Hepatic stellate cell (primary cell): ENCODE measurements around the gene CERS4.
A peak's percentile ranks its signal among the peaks of the same experiment; 100 is the strongest.
"Not testable (repeated sequence)": the region's sequence is repeated elsewhere in the genome, so short reads cannot be mapped to it uniquely, and the experiment has no call there.

Experiments used
- DNase-seq: peaks from one replicate; pipeline ENCODE4 v3.0.0; 2011; ENCODE audit warnings: low spot score

Gene CERS4

DNA sequence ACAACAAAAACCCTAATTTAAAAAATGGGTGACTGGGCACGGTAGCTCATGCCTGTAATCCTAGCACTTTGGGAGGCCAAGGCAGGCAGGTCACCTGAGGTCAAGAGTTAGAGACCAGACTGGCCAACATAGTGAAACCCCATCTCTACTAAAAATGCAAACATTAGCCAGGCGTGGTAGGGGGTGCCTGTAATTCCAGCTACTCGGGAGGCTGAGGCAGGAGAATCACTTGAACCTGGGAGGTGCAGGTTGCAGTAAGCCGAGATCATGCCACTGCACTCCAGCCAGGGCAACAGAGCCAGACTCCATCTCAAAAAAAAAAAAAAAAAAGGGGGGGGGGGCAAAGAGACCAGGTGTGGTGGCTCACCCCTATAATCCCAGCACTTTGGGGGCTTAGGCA is 55.1 kb downstream of the CERS4 start:
- DNase-seq, result not testable (repeated sequence)

DNA sequence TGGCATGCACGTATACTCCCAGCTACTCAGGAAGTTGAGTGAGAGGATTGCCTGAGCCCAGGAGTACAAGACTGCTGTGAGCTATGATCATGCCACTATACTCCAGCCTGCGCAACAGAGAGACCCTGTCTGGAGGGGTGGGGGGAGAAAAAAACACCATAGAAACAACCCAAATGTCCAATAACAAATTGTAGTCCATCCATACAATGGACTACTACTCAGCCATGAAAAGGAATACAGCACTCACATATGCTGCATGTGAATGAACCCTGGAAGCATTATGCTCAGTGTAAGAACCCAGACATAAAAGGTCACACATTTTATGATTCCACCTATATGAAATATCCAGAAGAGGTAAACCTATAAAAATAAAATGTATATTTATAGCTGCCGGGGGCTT is 56.7 kb downstream of the CERS4 start:
- no peak for DNase-seq

DNA sequence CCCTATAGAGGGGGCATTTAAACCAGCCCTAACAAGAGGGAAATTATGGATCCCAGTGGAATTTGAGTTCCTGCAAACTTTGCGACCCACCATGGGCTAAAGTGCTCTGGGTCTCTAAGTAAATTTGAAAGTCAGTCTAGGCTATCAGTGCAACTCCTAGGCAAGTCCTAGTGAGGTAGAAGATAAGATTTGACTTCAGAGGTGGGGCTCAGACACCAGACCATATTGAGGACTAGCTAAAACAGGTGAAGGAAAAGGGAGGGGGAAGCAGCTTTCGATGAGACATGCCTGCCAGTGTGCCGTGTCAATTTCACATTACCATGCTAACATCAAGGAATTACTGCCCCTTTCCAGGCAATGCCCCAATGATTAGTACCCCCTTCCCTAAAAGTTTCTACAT is 60.6 kb downstream of the CERS4 start:
- DNase-seq, result no peak

DNA sequence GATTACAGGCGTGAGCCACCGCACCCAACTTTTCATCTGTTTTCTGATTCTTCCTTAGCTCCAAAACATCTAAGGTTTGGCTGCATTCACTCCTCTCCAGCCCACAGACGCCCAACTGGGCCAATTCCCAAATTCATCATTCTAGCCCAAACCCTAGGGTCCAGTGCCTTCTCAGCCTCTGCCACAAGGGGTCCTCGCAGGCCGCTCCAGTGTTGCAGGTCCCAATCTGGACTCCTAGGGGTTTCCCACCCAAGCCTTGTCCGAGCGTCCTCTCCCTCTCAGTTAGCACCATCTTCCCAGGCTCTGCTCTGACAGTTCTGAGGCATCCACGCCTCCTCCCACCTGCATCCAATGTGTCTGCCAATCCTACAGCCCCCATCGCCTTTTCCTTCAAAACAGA is 67.3 kb downstream of the CERS4 start:
- DNase-seq, result not testable (repeated sequence)

DNA sequence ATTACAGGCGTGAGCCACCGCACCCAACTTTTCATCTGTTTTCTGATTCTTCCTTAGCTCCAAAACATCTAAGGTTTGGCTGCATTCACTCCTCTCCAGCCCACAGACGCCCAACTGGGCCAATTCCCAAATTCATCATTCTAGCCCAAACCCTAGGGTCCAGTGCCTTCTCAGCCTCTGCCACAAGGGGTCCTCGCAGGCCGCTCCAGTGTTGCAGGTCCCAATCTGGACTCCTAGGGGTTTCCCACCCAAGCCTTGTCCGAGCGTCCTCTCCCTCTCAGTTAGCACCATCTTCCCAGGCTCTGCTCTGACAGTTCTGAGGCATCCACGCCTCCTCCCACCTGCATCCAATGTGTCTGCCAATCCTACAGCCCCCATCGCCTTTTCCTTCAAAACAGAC is 82.2 kb downstream of the CERS4 start:
- not testable (repeated sequence) for DNase-seq

DNA sequence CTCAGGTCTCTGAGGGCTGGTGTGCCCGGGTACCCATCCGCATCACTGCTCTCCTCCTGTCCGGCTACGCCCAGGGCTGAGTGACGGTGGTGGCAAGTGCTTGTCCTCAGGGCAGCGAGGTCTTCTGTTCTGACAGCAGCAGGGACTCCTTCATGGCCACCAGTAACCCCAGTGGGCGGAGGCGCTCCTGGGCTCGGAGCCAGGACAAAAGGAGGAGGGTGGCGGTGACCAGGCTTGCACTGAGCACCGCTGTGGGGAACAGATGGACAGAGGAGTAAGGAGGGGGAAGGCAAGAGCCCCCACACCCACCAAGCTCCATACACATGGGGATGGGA is 93.2 kb downstream of the CERS4 start:
- DNase-seq, result no peak

DNA sequence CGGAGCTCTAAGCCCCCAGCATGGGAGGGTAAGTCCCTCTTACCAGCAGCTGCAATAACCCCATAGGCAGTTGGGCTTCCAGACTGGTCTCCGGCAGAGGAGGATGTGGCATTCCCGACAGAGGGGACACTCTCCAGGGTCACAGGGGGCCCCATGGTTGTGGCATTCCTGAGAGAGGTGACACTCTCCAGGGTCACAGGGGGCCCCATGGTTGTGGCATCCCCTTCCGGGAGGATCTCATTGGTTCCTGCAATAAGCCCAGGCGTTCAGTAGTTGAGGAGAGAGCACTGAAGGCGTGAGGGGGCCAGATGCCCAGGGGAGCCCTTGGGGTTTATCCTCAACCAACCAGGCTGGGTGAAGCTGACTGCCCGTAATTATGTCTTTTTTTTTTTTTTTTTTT is 93.6 kb downstream of the CERS4 start:
- no peak for DNase-seq

DNA sequence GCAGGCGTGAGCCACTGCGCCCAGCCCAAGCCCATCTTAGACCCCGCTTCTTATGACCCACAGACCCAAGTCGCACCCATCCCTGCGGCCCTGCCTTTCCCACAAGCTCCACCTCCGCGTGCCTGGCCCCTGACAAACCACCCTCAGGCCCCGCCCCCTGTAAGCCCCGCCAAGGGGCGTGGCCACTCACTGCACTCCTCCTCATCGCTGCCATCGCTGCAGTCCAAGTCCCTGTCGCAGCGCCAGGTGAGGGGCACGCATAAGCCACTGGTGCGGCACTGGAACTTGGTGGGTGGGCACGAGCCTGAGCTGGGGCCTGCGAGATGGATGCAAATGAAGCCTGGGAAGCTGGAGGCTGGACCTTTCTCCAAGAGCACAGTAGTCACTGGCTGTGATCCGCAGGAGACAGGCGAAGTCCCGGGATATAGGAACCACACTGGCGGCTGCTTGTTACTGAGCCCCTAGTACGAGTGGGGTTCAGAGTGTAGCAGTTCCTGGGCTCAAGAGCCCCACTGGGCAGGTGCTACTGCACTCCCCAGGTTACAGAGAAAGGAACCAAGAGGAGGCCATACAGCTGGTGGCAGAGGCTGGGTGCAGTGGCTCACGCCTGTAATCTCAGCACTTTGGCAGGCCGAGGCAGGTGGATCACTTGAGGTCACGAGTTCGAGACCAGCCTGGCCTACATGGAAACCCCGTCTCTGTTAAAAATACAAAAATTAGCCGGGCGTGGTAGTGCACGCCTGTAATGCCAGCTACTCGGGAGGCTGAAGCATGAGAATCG is 95.9 kb downstream of the CERS4 start:
- no peak for DNase-seq

DNA sequence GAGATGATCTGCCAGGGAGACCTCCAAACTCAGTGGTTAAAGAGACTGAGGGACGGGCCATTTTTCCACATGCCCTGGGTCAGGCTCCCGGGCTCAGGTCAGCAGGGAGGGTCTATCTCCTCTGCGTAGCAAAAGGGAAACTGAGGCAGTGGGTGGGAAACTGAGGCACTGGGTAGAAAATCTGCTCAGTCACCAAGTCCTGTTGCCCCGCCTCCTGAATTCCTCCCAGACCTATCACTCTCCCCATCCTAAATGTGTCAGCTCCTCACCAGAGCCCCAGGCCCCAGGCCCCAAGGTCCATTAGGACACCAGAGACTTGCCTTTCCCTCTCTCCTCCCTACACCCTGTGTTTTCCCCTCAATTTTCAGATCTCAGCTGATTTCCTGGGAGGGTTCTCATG is 96.6 kb downstream of the CERS4 start:
- DNase-seq, result no peak

DNA sequence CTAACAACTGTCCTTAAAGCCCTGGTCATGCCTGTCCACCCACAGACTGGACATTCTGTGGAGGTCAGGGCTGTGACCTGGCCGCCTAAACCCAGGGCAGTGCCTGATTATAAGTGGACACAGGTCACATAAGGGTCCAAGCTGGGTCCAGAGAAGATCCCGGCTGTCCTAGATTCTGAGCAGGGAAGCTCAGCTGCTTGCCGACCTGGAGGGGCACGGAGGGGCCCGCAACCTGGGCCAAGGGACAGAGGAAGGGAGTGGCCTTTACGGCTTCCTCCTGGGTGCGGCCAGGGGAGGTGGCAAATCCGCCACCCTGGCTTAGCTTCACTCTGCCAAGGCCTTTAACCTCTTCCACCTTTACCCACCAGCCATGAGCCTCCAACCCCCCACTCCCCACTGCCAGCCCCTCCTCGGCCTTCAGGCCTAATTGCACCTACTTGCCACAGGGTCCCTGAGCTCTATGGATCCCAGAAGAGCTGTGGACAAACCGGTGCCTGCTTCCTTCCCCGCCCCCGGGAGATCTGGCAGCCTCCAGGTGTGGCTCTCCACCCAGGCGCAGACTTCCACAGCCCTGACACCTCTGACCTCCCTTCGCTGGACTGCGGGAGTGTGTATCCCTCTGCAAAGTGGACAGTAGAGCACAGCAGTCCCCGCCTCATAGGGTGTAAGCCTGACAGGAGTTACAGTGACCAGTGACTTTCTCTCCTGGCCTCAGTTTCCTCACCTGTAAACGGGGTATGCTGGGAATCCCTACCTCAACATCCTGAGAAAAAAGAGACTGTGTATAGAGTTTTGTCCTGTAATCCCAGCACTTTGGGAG is 97.3 kb downstream of the CERS4 start:
- DNase-seq, result no peak

DNA sequence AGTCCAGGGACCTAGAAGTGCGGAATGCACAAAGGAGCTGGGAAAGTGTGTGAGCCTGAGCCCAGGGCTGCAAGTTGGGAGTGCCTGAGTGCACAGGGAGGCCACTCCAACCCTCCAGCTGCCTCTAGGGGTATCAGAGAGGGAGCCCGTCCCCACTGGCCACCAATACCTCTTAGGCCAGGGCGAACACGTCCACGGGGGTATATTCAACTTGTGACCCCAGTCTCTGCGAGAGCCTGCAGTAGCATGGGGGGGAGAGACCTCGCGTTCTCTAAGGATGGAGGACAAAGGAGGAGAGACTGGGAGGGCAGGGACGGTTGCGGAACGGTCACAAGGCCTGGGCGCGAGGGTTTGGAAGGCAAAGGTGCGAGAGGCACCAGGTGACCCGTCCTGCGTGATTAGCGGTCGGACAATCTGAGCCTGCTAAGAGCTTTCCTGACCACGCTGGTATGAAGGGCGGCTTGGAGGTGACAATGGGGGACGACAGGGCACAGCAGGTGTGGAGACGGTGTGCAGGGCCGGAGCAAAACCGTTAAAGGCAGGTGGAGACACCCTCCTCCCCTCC is 98.3 kb downstream of the CERS4 start:
- no peak for DNase-seq

DNA sequence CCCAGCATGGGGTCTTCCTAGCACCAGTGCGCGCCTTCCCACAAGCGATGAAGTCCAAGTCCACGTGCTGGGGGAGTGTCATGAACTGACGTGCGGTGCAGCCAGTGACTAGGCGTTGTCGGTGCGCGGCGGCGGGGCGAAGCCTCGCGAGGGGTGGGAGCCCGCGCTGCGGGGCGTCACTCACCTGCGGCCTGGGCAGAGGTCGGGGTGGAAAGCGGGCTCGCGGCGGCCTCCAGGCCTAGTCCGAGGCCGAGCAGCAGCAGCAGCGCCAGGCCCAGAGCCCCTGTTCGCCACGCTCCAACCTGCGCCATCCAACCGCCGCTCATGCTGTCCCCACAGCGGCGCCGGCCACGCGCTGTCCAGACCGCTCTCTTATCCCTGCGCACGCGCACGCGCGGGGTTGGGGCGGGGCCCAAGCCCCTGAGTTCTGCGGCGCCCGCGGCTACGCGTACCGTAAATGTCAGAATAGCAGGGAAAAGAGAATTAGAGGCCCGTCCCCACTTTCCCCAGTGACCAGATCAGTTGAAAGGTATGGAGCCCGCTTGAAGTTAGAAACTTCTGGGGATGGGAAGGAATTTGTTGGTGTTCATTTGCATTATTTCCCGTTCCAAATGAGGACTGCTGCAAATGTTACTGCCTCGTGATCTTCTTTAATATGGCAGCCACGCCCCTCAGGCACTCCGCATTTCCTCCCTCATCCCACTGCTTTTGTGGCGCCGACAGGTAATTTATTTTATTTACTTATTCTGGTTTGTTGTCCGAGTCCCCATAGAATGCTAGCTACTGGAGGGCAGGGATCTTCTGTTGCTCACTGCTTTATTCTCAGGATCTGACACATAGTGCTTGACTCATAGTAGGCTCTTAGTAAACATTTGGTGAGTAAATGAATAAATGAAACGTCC is 99.0 kb downstream of the CERS4 start, which contains the start of gene CD320:
Gene CD320 (minus strand): TSS at position 394 of the 902 bp plus-strand sequence. CDS start 68 bp downstream, at position 326.
- DNase-seq, result peak; percentile 98

DNA sequence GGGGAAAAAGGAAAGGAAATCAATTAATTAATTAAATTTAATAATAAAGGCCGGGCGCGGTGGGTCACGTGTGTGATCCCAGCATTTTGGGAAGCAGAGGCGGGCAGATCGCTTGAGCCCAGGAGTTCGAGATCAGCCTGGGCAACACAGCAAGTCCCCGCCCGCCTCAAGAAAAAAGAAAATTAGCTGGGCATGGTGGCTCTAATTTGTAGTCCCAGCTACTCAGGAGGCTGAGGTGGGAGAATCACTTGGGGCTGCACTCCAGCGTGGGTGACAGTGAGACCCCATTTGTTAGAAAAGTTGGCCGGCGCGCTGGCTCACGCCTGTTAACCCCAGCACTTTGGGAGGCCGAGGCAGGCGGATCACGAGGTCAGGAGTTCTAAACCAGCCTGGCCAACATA is 99.7 kb downstream of the CERS4 start:
- no peak for DNase-seq

DNA sequence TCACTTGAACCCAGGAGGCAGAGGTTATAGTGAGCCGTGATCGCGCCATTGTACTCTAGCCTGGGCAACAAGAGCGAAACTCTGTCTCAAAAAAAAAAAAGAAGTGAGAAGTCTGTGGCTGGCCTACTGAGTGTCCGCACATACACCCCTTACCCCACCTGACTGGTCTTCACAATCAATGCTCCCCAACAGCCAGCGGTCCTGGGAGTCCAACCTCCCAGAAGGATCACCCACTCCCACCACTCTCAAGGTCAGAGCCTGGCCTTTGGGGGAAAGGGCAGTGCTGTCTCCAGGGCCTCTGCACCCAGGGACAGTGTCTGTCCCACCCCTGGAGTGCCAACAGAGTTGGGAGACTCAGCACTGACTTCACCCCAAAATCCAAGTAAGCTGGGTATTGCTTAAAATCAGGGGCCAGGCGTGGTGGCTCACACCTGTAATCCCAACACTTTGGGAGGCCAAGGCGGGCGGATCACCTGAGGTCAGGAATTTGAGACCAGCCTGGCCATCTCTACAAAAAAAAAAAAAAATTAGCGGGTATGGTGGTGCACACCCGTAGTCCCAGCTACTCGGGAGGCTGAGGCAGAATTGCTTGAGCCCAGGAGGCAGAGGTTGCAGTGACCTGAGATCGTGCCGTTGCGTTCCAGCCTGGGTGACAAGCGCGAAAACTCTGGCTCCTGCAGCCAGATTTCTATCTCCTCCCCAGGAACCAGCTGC is 101.3 kb downstream of the CERS4 start:
- no peak for DNase-seq

DNA sequence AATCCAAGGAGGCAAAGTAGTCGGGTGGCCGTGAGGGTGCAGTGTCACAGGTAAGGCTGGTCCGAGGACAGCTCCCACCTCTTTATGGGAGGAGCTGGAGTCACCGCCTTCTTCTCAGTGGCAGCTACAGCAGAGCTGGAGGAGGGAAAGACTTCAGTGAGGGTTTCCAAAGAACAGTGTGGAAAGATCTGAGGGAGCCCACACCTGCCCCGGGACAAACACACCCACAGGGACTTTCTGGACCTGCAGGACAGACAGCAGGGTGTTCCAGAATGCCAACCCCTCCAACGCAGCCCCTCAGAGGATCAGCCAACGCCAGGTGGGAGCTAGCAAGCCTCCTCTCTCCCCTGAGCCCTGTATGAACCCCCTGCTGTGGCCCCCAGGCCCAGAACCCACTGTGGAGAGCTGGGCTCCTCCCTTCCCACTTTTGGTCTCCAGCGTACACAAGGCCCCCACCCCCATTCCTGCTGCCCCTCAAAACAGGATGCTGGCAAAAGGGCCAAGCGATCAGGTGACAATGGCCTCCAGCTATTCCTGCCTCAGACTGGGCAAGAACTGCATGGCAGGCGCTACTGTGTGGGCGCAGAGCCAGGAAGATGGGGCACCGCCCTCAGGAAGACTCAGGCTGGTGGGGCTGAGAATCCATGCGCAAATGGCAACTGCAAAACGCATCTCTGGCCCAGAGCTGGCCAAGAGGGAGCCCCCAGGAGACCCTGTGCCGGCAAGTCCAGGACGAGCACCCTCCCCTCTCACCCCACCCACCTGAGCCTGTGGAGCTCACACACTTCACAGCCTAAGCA is 102.5 kb downstream of the CERS4 start:
- DNase-seq, result no peak
